ENCODE measurements around the gene TMEM95.

The TMEM95 gene

DNA sequence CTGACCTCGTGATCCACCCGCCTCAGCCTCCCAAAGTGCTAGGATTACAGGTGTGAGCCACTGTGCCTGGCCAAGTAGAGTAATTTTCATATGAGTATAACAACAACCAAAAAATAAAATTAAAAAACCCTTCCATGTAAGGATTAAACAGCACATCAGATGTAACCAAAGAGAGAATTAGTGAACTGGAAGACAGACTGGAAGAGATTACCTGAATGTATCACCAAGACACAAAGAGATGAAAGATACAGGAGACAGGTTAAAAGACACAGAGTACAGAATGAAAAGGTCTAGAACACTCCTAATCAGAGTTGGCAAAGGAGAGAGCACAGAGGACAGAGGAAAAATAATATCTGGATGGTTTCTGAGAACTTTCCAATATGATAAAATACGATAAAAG, 24.2 kb downstream of the TMEM95 start:
- DNase-seq (ENCODE audit: low spot score), result no peak

DNA sequence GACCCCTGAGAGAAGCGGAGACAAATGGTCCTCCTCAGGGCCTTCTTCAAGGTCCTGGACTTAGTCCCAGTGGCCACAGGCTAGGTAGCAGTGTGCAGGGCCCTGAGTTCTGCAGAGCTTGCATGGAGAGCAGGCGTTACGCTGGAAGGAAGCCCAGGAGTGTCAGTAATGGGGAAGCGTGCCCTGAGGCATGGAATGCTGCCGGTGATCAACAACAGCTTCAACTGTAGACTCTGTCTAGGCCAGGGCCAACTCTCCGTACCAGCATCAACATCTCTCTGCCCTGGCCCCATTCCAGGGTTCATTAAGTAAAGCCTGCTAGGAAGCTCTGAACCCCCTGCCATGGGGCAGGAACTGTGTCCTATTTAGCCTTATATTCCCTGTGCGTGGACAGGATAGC, 25.4 kb downstream of the TMEM95 start:
- no peak for DNase-seq (ENCODE audit: low spot score)

DNA sequence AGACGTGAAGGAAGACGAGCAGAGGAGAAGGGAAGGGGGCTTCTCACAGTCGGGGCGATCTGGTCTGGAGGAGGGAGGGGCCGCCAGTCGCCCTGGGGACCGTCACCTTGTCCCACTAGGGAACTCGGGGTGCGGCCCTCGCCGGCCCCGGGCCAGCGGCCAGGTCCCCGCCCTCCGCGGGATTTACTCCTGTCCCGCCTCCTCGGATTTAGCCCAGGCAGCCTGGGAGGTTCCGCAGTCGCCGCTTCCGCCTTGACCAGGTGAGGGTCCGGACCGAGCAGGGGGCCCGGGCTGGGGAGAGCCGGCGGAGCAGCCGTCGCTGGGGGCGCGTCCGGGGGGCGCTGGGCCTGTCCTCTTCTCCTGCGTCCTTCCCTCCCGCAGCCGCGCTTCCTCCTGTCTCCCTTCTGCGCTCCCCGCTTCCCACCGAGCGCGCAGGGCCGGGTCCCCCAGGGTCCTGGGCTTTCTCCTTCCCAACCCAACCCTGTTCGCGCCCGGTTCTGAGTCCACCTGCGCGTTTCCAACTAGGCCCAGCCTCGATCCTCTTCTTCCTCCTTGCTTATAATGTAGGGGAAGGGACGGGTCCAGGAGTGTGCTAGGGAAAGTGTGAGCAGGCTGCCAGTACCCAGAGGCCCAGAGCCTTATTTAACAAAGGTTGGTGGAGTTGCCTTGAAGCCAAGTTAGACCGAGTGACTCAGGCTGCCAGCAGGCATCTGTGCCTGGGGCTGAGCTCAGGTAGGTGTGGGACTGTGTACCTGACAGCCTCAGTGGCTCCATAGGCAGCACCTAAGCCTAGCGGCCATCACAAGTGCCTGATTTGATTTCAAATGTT, 26.1 kb downstream of the TMEM95 start, which contains the start of gene TNK1:
Gene TNK1 (plus strand): TSS at position 235 of the 829 bp plus-strand sequence. CDS start 1,838 bp downstream, outside the sequence.
- DNase-seq (ENCODE audit: low spot score), result peak; percentile 70

DNA sequence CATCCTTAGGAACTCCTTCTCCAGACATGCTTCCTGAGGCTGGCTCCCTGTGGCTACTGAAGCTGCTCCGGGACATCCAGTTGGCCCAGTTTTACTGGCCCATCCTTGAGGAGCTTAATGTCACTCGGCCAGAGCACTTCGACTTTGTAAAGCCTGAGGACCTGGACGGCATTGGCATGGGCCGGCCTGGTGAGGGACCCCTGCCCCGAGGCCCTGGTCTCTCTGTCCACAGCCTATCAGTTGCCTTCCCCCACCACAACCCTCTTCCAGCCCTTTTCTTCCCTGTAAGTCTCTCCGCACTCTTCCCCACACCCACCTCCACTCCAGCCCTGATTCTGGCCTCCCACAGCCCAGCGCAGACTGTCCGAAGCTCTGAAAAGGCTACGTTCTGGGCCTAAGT, 27.9 kb downstream of the TMEM95 start:
- no peak for DNase-seq (ENCODE audit: low spot score)

DNA sequence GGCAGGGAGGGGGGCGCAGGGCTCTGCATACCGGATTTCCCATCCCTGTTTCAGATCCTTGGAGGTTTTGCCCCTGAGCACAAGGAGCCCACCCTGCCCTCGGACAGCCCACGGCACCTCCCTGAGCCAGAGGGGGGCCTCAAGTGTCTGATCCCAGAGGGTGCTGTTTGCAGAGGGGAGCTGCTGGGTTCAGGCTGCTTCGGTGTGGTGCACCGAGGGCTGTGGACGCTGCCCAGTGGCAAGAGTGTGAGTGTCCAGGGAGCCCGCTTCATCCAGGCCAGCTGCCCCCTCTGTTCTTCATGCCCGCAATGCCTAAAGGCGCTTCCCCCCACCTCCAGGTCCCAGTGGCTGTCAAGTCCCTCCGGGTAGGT, 28.4 kb downstream of the TMEM95 start:
- DNase-seq (ENCODE audit: low spot score), result no peak

DNA sequence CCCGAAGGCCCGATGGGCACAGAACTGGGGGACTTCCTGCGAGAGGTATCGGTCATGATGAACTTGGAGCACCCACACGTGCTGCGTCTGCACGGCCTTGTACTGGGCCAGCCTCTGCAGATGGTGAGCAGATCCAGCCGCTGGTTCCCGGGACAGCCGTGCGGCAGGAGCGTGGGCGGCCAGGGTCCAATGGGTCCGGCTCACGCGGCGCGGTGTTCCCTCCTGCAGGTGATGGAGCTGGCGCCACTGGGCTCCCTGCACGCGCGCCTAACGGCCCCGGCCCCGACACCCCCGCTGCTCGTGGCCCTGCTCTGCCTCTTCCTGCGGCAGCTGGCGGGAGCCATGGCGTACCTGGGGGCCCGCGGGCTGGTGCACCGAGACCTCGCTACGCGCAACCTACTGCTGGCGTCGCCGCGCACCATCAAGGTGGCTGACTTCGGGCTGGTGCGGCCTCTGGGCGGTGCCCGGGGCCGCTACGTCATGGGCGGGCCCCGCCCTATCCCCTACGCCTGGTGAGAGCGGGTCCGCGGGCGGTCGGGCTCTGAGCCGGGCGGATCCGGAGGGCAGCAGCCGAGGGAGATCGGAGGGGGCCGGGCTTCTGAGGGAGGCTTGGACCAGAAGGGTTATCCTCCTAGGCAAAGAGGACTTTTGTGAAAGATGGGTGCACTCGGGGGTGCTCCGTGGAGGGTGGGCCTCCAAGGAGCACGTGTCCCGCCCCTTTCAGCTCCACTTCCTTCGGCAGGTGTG, 29.0 kb downstream of the TMEM95 start:
- DNase-seq (ENCODE audit: low spot score), result no peak

DNA sequence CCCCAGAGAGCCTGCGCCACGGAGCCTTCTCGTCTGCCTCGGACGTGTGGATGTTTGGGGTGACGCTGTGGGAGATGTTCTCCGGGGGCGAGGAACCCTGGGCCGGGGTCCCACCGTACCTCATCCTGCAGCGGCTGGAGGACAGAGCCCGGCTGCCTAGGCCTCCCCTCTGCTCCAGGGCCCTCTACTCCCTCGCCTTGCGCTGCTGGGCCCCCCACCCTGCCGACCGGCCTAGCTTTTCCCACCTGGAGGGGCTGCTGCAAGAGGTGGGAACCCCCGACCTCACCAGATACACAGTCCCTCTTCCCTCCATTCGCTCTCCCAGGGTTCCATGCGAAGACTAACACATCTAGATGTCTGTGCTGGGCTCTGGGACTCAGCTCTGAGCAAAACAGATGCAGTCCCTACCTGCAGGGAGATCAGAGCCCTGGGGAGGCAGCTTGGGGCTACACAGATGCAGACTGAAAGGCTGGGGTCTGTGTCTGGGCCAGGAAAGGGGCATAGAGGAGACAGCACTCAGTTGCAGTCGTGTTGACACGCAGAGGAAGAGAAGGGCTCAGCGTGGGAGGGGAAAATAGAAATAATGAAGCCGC, 29.6 kb downstream of the TMEM95 start:
- DNase-seq (ENCODE audit: low spot score), result no peak

DNA sequence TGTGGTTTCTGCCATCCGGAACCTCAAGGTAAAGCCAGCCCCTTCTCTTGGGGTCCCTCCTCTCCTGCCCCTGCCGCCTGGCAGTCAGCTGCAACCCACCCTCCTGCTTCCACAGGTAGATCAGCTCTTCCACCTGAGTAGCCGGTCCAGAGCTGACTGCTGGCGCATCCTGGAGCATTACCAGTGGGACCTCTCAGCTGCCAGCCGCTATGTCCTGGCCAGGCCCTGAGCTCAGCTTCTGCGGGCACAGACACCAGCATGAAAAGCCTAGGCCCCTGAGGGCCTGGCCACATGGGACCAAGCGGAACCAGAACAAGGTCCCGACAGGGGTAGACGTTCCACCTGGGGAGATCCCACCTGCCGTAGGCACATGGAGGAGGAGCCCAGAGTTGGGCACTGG, 33.9 kb downstream of the TMEM95 start:
- no peak for DNase-seq (ENCODE audit: low spot score)

DNA sequence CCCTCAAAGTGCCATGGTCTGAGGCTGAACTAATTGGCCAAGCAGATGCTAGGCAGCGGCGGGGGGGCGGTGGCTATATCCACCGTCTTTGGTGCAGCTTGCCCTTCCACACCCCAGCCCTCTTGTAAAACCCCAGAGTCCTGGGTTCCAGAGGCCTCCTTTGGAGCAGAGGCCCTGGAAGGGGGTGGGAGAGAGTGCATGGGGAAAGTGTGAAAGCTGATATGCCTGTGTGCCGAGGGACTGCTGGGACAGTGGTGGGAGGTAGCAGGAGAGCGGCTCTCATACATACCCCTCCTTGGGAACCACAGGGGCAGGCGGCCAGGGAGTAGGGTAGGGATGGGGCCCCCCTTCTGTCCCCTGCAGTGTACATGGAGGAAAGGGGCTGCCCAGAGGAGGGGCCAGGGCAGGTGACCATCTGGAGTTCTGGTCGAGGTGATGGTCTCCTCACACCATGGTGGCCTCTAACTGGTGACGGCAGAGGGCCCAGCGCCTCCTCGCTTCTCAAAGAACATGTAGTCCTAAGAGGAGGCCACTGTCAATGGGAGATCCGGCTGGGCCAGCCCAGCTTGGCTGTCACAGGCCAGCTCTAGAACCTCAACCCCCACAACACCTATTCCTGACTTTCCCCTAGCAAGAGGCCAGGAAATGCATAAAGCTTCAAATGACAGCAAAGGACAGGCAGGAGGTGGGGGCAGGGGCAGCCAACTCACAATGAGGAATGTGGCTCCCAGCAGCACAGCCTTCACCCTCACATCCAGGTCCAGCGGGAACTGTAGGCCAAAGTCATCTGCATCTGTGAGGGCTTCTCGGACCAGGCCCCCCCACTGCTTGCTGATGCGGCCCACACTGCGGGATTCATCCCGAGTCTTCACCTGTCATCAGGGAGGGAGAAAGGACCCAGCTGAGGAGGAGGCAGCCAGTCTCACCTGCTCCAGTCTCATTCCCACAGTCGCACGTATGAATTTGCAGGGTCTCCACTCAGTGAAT, 35.3 kb downstream of the TMEM95 start:
- DNase-seq (ENCODE audit: low spot score), result no peak

DNA sequence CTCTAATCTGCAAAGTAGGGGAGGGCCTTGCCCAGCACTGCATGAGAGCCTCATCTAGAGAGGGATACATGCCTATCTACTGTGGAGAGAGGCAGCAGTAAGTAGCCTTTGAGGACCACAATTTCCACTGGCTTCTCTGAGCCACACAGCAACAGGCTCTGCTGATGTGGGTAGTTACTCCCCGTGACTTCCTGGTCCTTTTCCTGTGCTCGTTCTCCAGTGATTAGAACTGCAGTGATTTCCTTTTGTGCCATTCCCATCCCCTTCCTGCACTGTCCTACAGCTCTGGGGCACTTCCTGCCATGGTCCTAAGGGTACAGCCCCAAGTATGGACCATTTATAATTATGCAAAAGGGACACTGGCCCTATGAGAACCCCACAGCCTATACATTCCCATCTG, 36.4 kb downstream of the TMEM95 start:
- DNase-seq (ENCODE audit: low spot score), result no peak

DNA sequence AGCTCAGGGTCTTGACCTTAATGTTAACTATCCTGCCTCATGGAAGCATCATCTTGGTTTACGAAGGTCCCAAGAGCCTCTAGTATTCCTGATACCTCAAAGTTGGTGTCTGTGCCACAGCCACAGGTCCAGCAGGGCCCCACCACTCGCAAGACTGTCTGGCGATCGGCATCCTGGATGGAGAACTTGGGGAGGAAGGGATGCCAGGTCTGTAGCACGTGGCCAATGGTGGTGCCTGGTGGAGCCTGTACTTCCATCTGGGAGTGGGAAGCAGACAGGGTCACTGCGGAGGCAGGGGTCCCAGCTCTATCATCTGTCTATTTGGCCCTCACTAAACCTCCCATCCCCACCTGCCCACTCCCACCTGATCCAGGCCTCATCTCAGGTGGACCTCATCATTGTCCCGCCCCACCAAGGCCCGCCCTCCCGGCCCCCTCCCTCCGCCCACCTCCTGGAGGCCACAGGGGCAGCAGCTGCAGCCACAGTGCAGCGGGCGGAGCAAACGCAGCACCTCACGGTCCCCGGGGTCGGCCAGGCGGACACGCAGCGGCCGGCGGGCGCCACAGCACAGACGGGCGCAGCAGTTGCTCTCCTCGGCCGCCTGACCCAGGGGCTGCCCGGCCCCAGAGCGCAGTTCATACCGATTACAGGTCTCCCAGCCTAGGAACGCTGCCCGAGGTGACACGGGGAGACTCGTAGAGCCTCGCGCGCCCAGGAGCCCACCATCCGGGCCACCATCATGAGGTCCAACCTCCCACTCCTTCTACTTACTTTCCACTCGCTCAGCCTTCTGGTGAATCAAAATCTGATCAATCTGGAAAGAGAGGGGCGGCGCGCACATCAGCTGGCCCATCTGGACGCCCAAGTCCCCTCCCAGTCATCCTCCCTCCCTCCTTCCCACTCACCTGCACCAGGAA, 38.0 kb downstream of the TMEM95 start:
- DNase-seq (ENCODE audit: low spot score), result no peak

DNA sequence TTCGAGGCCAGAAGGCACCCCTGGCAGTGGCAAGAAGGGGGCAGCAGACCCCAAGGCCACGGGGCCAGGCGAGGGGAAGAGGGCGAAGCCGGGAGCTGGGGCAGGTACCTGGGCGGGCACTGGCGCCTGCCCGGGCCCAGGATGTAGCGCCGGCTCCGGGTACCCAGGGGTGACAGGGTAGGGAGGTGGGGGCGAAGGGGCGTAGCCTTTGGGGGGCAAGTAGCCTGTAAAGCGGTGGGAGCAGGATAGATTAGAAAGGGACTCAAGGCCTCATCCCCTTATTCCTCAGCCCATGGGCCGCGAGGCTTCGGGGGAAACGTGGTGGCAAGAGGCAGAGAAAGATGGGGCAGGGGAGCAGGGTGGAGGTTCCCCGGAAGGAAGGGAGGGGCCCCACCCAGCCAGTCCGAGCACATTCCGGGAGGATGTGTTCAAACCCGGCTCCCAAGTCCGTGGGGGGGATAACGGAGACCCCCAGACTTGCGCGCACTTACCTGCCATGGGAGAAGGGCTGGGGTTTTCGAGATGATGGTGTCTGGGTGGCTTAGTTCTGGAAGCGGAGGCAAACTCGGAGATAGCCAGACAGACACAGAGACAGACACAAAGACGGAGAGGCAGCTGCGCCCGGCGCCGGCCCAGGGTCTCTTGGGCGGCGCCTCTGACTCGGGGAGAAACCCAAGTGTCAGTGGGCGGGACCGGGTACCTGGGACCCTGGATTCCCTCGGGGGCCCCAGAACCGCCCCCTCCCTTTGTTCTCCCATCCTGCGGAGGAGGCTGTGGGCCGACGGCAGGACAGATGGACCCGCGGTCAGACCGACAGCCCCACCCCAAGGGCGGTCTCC, 38.9 kb downstream of the TMEM95 start:
- no peak for DNase-seq (ENCODE audit: low spot score)

DNA sequence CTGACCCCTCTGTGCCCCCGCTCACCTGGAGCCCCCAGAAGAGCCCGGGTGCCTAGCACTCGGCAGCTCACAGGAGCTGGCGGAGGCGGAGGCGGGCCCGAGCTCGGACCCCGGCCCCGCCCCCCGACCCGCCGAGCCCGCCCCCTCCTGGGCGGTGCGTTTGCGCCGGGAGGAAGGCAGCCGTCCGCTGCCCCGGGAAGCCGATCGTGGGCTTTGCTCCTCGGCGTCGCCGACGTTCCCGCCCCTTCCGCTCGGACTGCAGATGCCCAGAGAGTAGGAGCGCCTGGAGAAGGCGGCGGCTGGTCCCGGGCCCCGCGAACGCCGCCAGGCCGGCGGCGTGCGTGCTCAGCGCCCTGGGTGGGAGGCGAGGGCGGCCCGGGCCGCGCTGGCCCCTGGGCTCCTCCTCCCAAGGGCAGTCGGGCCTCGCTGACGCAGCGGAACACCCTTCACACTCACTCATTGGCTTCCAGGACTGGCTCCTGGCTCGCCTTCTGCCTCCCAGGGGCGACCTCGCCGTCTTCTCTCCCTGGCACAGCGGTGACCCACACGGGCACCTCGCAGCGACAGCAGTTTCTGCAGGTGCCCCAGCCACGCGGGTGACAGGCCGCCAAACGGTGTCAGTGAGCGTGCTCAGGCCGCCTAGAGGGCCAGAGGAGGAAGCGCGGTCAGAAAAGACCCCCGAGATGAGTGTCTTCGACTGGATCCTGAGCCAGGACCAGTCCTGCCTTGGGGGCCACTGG, 39.7 kb downstream of the TMEM95 start, which contains the start of gene PLSCR3:
Gene PLSCR3 (minus strand): TSS at position 74 of the 740 bp plus-strand sequence. CDS start 415 bp downstream, outside the sequence.
- DNase-seq (ENCODE audit: low spot score), result peak; percentile 87

DNA sequence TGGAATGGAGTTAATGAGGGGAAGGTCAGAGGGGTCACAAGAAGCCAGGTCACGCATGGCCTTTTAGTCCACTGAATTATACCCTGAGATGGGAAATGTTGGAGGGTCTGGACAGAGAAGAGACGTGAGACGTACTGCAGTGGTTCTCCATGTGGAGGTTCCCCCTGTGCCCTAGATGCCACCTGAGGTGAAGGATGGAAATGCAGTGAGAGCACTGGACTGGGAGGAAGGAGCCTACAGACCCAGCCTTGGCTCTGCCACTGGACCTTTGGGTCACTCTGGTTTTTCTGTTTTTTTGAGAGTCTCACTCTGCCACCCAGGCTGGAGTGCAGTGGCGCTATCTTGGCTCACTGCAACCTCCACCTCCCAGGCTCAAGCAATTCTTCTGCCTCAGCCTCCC, 41.2 kb downstream of the TMEM95 start:
- DNase-seq (ENCODE audit: low spot score), result no peak

DNA sequence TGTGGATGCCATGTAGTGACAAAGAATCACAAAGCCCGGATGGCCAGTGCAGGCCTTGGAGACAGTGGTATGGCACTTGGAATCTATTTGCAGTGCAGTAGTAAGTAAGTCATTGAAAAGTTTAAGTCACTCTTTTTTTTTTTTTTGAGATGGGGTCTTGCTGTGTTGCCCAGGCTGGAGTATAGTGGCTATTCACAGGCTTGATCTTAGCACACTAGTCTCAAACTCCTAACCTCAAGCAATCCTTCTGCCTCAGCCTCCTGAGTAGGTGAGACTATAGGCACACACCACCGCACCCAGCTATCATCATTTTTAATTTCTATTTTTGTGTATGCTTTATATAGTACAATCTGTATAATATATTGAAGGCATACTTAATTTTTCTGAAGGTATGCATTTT, 43.7 kb downstream of the TMEM95 start:
- no peak for DNase-seq (ENCODE audit: low spot score)

DNA sequence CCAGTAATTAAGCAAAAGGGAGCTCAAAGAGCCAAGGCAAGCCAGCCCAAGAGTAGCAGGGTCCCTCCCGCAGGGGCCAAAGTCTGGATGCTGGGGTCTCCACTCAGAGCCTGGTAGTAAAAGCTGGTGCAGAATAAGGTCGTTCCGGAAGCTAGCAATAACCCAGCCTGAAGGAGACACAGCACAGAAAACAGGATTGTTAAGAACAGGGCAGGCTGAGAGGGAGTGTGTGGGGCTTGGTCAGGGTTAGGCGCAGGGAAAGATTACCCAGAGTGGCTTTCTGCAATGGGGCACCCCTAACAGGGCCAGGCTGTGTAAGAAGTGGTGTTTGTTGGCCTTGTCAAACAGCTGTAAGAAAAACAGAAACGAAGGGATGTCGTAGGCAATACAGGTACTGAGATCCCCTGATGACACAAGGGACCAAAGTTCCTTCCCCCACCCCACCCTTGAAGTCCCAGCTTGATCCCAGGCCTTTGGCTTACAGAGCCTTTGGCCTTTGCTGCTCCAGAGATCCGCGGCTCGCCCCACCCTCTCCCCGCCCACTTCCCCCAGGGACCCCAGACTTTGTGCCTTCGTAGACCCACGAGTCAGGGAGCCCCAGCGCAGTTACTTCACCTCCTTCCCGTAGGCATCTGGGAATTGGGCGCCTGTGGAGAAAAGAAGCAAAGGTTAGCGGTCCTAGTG, 48.2 kb downstream of the TMEM95 start:
- DNase-seq (ENCODE audit: low spot score), result no peak

DNA sequence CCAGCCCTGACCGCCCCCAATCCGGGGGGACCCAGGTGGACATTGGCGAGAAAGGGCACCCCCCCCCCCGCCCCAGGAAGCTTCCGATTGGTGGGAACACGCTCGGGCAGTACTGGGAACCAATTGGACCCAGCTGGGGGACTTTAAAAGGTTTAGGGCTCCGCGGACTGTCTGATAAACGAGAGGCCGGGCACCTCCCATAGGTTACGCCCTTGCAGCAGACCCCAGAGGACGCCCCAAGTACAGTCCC, 48.7 kb downstream of the TMEM95 start:
- DNase-seq (ENCODE audit: low spot score), result peak; percentile 75

DNA sequence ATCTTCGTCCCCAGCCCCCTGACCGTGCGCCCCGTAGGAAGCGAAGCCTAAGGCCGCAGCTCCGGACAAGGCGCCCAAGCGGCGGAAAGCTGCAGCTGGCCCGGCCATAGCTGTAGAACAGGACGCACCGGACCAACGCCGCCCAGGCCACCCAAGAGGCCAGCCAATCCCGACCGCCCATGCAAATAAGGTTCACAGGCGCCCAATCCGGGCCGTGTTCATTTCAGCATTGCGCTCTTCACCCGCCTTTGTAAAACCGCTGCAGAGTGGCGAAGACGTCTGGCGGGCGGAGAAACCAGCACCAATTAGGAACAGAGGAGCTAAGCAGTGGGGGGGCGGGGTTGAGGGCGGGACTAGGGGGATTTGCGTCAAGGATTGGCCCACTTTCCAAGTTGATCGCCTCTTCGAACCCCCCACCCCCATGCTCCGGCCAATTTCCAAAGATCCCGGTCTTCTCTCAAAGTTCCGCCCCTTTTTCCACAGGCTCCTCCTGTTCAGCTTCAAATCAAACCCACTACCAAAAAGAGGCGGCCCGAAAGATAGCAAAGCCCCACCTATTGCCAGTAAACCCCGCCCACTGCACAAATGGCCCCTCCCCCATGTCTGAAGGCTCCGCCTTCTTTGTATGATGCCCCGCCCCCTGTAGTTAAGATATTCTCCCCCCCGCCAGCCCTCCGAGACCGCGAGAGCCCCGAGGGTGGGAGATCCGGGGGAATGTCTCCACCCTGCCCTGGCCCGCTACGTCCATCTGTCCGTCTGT, 49.2 kb downstream of the TMEM95 start, which contains the start of gene TMEM256:
Gene TMEM256 (minus strand): TSS at position 121 of the 760 bp plus-strand sequence. CDS start 13 bp downstream, at position 108.
- DNase-seq (ENCODE audit: low spot score), result peak; percentile 96

All from HuH-7.5 (cell line).